ENCODE measurements around the gene RICTOR. TPM values are rescaled to one million over a fixed set of nuclear protein-coding genes. Genes with fewer than 3 reads are reported as not detected.

RICTOR gene
- polyA plus RNA-seq, 1 donor from 2014 or later = 12.9 TPM

DNA sequence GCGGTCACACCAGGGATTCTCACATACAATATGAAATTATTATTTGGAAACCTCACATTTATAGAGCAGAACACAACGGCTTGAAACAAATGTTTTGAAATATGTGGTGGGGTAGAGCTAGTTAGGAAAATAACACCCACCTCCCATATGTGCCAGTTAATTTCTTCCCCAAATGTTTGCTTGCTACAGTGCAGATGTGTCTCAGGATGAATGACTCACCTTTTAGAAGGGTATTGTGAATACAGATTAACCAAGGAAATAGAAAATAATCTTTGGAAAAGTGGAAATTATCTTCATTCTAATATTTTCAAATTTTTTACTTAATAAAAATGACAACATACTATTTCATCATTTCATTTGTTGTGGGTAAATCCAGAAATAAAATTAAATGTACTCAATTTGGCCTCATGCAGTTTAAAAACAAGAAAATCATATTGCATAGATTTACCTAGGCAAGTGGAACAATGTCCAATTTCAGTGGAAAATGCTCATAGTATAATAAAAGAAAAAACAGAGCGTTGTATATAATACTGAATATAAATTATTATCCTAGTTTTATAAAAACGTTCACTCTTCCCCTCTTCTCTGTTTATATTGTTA, 39.3 kb upstream of the RICTOR start:
- no peaks in the 10 kb centered on the region for H3K27me3 ChIP-seq (ENCODE audit: insufficient read depth, low read depth, low read length)
- H3K9ac ChIP-seq (ENCODE audit: low read length) = no peak overlapping the region
- H3F3A ChIP-seq (ENCODE audit: insufficient read depth, low read length, poor library complexity, severe bottlenecking) = no peaks in the 10 kb centered on the region
- H2AFZ ChIP-seq (ENCODE audit: low read depth, low read length) = no peak overlapping the region
- H3K36me3 ChIP-seq (ENCODE audit: insufficient read depth, low read length) = no peaks in the 10 kb centered on the region
- TF ChIP-seq RAD21 (conservative IDR thresholded peaks at IDR 0.05) (no peak), MXI1 (conservative IDR thresholded peaks at IDR 0.05; ENCODE audit: poor library complexity, severe bottlenecking) (no peak), EZH2 (IDR thresholded peaks at IDR 0.05; ENCODE audit: borderline replicate concordance, insufficient read depth, low read length, poor library complexity, severe bottlenecking) (no peak), TAF1 (IDR thresholded peaks at IDR 0.05; ENCODE audit: low read depth) (no peak), POLR2AphosphoS5 (IDR thresholded peaks at IDR 0.05) (no peak), EP300 (conservative IDR thresholded peaks at IDR 0.05; ENCODE audit: poor library complexity, severe bottlenecking) (no peak), SMC3 (conservative IDR thresholded peaks at IDR 0.05; ENCODE audit: poor library complexity) (no peak)
- TF ChIP-seq, protein P1, sequence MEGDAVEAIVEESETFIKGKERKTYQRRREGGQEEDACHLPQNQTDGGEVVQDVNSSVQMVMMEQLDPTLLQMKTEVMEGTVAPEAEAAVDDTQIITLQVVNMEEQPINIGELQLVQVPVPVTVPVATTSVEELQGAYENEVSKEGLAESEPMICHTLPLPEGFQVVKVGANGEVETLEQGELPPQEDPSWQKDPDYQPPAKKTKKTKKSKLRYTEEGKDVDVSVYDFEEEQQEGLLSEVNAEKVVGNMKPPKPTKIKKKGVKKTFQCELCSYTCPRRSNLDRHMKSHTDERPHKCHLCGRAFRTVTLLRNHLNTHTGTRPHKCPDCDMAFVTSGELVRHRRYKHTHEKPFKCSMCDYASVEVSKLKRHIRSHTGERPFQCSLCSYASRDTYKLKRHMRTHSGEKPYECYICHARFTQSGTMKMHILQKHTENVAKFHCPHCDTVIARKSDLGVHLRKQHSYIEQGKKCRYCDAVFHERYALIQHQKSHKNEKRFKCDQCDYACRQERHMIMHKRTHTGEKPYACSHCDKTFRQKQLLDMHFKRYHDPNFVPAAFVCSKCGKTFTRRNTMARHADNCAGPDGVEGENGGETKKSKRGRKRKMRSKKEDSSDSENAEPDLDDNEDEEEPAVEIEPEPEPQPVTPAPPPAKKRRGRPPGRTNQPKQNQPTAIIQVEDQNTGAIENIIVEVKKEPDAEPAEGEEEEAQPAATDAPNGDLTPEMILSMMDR (IDR thresholded peaks at IDR 0.05; ENCODE audit: poor library complexity, severe bottlenecking) = no peak
- TF ChIP-seq, protein P2, sequence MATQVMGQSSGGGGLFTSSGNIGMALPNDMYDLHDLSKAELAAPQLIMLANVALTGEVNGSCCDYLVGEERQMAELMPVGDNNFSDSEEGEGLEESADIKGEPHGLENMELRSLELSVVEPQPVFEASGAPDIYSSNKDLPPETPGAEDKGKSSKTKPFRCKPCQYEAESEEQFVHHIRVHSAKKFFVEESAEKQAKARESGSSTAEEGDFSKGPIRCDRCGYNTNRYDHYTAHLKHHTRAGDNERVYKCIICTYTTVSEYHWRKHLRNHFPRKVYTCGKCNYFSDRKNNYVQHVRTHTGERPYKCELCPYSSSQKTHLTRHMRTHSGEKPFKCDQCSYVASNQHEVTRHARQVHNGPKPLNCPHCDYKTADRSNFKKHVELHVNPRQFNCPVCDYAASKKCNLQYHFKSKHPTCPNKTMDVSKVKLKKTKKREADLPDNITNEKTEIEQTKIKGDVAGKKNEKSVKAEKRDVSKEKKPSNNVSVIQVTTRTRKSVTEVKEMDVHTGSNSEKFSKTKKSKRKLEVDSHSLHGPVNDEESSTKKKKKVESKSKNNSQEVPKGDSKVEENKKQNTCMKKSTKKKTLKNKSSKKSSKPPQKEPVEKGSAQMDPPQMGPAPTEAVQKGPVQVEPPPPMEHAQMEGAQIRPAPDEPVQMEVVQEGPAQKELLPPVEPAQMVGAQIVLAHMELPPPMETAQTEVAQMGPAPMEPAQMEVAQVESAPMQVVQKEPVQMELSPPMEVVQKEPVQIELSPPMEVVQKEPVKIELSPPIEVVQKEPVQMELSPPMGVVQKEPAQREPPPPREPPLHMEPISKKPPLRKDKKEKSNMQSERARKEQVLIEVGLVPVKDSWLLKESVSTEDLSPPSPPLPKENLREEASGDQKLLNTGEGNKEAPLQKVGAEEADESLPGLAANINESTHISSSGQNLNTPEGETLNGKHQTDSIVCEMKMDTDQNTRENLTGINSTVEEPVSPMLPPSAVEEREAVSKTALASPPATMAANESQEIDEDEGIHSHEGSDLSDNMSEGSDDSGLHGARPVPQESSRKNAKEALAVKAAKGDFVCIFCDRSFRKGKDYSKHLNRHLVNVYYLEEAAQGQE (IDR thresholded peaks at IDR 0.05; ENCODE audit: borderline replicate concordance) = no peak
- H3K9me3 ChIP-seq (ENCODE audit: low read length) = no peaks in the 10 kb centered on the region
- H3K4me2 ChIP-seq (ENCODE audit: low read length) = no peak overlapping the region
- no peaks in the 10 kb centered on the region for H3K9me2 ChIP-seq (ENCODE audit: insufficient read depth, low read length)
- H3K4me3 ChIP-seq (ENCODE audit: low read length) = no peak overlapping the region
- H4K20me1 ChIP-seq (ENCODE audit: insufficient read depth) = no peaks in the 10 kb centered on the region
- no peak overlapping the region for H3K27ac ChIP-seq (ENCODE audit: low read length)
- no peaks in the 10 kb centered on the region for H3K79me2 ChIP-seq (replicated peaks; ENCODE audit: insufficient read depth, low read length)

DNA sequence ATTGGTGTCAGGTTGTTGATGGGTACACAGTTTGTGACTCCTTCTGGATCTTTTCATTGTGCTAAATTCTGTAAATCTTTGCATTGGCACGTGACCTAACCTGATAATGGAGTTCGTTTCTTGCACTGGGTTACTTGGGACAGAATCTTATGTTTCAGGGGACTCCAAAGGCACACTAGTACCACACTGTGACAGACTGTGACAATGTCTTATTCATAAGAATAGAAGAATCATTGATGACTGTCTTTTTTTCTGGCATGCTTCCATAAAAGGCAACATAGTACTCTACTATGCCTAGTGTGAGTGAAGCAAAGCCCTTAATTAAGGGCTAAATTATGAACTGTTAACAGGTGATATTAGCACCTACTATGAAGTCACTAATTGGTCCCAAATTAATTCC, 35.4 kb upstream of the RICTOR start:
- Histone ChIP-seq H3K4me2 (ENCODE audit: low read length) (no peak overlapping the region), H4K20me1 (ENCODE audit: insufficient read depth) (no peaks in the 10 kb centered on the region), H2AFZ (ENCODE audit: low read depth, low read length) (no peak overlapping the region), H3K9me2 (ENCODE audit: insufficient read depth, low read length) (no peaks in the 10 kb centered on the region), H3K9me3 (ENCODE audit: low read length) (no peaks in the 10 kb centered on the region), H3K36me3 (ENCODE audit: insufficient read depth, low read length) (no peaks in the 10 kb centered on the region), H3F3A (ENCODE audit: insufficient read depth, low read length, poor library complexity, severe bottlenecking) (no peaks in the 10 kb centered on the region), H3K4me3 (ENCODE audit: low read length) (no peak overlapping the region), H3K79me2 (replicated peaks; ENCODE audit: insufficient read depth, low read length) (no peaks in the 10 kb centered on the region), H3K27ac (ENCODE audit: low read length) (peak overlapping the region; percentile 6), H3K27me3 (ENCODE audit: insufficient read depth, low read depth, low read length) (no peaks in the 10 kb centered on the region), H3K9ac (ENCODE audit: low read length) (no peak overlapping the region)
- TF ChIP-seq EZH2 (IDR thresholded peaks at IDR 0.05; ENCODE audit: borderline replicate concordance, insufficient read depth, low read length, poor library complexity, severe bottlenecking) (no peak), POLR2AphosphoS5 (IDR thresholded peaks at IDR 0.05) (no peak), MXI1 (conservative IDR thresholded peaks at IDR 0.05; ENCODE audit: poor library complexity, severe bottlenecking) (no peak), SMC3 (conservative IDR thresholded peaks at IDR 0.05; ENCODE audit: poor library complexity) (no peak), RAD21 (conservative IDR thresholded peaks at IDR 0.05) (no peak), TAF1 (IDR thresholded peaks at IDR 0.05; ENCODE audit: low read depth) (no peak), EP300 (conservative IDR thresholded peaks at IDR 0.05; ENCODE audit: poor library complexity, severe bottlenecking) (no peak)
- TF ChIP-seq, protein P1 (IDR thresholded peaks at IDR 0.05; ENCODE audit: poor library complexity, severe bottlenecking) = no peak
- TF ChIP-seq, protein P2 (IDR thresholded peaks at IDR 0.05; ENCODE audit: borderline replicate concordance) = no peak

Data from neural cell (in vitro differentiated cells).